ENCODE data around the gene FOXP1.

- TF ChIP-seq POLR2A (IDR thresholded peaks at IDR 0.05): no peak
- TF ChIP-seq CTCF (IDR thresholded peaks at IDR 0.05): no peak
Observed at GRCh38 chr3:71586810-71587242, 3.3 kb upstream of the FOXP1 start.
